Astrocyte (in vitro differentiated cells and primary cell): ENCODE data around the gene WDR75. TPM values are rescaled to one million over a fixed set of nuclear protein-coding genes. Genes with fewer than 3 reads are reported as not detected.

Source experiments
- DNase-seq: peaks from one replicate; pipeline ENCODE4 v3.0.0-alpha.2; 2010; ENCODE audit warnings: low read depth
- FAIRE-seq: peaks from 2 replicates; lab custom pipeline; 2011; peaks lifted over from hg19 to GRCh38; lab: Jason Lieb, UNC
- H2AFZ ChIP-seq: 2 replicates; pipeline ENCODE4 v1.6.0; 2012; ENCODE audit warnings: low read depth, low read length, inconsistent platforms
- H3K27ac ChIP-seq: 2 replicates; pipeline ENCODE4 v1.5.1; 2011; ENCODE audit warnings: low read depth, low read length, inconsistent platforms
- H3K27me3 ChIP-seq: 2 replicates; pipeline ENCODE4 v1.6.0; 2011; ENCODE audit warnings: low read length, inconsistent platforms; ENCODE audit not compliant: insufficient read depth
- H3K36me3 ChIP-seq: 2 replicates; pipeline ENCODE4 v1.5.1; 2011; ENCODE audit warnings: low read length, inconsistent platforms; ENCODE audit not compliant: insufficient read depth
- H3K4me1 ChIP-seq: 2 replicates; pipeline ENCODE4 v1.5.1; 2011; ENCODE audit warnings: low read length, inconsistent platforms; ENCODE audit not compliant: insufficient read depth
- H3K4me2 ChIP-seq: 2 replicates; pipeline ENCODE4 v1.6.0; 2012; ENCODE audit warnings: low read length, inconsistent platforms
- H3K4me3 ChIP-seq: 2 replicates; pipeline ENCODE4 v1.5.1; 2011; ENCODE audit warnings: low read depth, mild to moderate bottlenecking, low read length, inconsistent platforms; ENCODE audit not compliant: insufficient read depth
- H3K79me2 ChIP-seq: 2 replicates; pipeline ENCODE4 v1.6.0; 2012; ENCODE audit warnings: mild to moderate bottlenecking, low read length, inconsistent platforms; ENCODE audit not compliant: insufficient read depth
- H3K9ac ChIP-seq: 2 replicates; pipeline ENCODE4 v1.6.0; 2012; ENCODE audit warnings: mild to moderate bottlenecking, low read length, inconsistent platforms
- H3K9me3 ChIP-seq: 2 replicates; pipeline ENCODE4 v1.5.1; 2012; ENCODE audit warnings: low read depth, mild to moderate bottlenecking, low read length, inconsistent platforms; ENCODE audit not compliant: insufficient read depth
- H4K20me1 ChIP-seq: 2 replicates; pipeline ENCODE4 v1.6.0; 2012; ENCODE audit warnings: low read length, inconsistent platforms; ENCODE audit not compliant: insufficient read depth
- H3K27ac Mint-ChIP-seq: one replicate; pipeline ENCODE4 v1.8.0; 2021; ENCODE audit warnings: mild to moderate bottlenecking, mixed read lengths; ENCODE audit not compliant: unreplicated experiment
- H3K27me3 Mint-ChIP-seq: one replicate; pipeline ENCODE4 v1.8.0; 2021; ENCODE audit warnings: low read depth, mixed read lengths; ENCODE audit not compliant: unreplicated experiment
- H3K36me3 Mint-ChIP-seq: one replicate; pipeline ENCODE4 v1.8.0; 2021; ENCODE audit warnings: low read depth, mixed read lengths; ENCODE audit not compliant: unreplicated experiment
- H3K4me1 Mint-ChIP-seq: one replicate; pipeline ENCODE4 v1.8.0; 2021; ENCODE audit warnings: low read depth, mixed read lengths; ENCODE audit not compliant: unreplicated experiment
- H3K4me3 Mint-ChIP-seq: one replicate; pipeline ENCODE4 v1.8.0; 2021; ENCODE audit warnings: mild to moderate bottlenecking, moderate library complexity, mixed read lengths; ENCODE audit not compliant: unreplicated experiment
- H3K9me3 Mint-ChIP-seq: one replicate; pipeline ENCODE4 v1.8.0; 2021; ENCODE audit warnings: mild to moderate bottlenecking, mixed read lengths; ENCODE audit not compliant: unreplicated experiment
- CTCF ChIP-seq: IDR thresholded peaks from 2 replicates; pipeline ENCODE4 v1.5.1; 2011; ENCODE audit warnings: low read depth, mild to moderate bottlenecking, inconsistent platforms, low read length, moderate library complexity; ENCODE audit not compliant: insufficient read depth
- EZH2 ChIP-seq: IDR thresholded peaks from 2 replicates; pipeline ENCODE4 v1.6.1; 2012; ENCODE audit warnings: mild to moderate bottlenecking, low read length, inconsistent platforms; ENCODE audit not compliant: insufficient read depth
- total RNA-seq: library from RNA; stranded (reverse); gene quantifications from 2 replicates; pipeline ENCODE4 v1.2.1, GENCODE V29; 2021

WDR75 gene
- total RNA-seq, 1 donor from 2014 or later = 38.9 TPM

DNA sequence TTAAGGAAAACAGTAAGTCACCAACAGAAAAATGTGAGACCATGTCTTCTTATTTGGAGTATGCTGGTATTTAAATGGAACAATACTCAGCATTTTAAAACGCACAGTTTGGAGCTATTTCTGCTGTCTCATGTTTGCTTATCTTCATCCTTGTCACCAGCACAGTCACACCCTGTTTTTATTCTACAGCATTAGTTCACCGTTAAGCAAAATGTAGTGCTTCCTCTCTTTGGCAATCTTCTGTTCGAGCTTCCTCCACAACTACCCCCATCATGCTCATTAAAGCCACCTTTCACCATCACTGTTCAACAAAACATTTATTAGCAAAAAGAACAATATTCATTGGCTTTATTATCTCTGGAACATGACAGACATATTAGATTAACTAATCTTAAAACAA, 75.3 kb downstream of the WDR75 start:
- Histone ChIP-seq H3K27ac (no peak overlapping the region), H4K20me1 (no peaks in the 10 kb centered on the region), H3K79me2 (no peaks in the 10 kb centered on the region), H3K4me3 (no peak overlapping the region), H3K36me3 (no peaks in the 10 kb centered on the region), H3K27me3 (peaks cover 3% of the 10 kb centered on the region), H3K4me2 (no peak overlapping the region), H2AFZ (no peak overlapping the region), H3K9me3 (no peaks in the 10 kb centered on the region), H3K9ac (no peak overlapping the region), H3K4me1 (no peaks in the 10 kb centered on the region)
- no peak overlapping the region for H3K4me3 Mint-ChIP-seq
- DNase-seq (no peak), FAIRE-seq (no peak)
- H3K27ac Mint-ChIP-seq = no peak overlapping the region
- TF ChIP-seq CTCF (no peak), EZH2 (no peak)
- peaks cover 3% of the 10 kb centered on the region for H3K4me1 Mint-ChIP-seq
- H3K36me3 Mint-ChIP-seq = no peaks in the 10 kb centered on the region
- no peaks in the 10 kb centered on the region for H3K9me3 Mint-ChIP-seq
- peaks cover 9% of the 10 kb centered on the region for H3K27me3 Mint-ChIP-seq

- peak; percentile 70 for DNase-seq
- no peak for FAIRE-seq
Observed at GRCh38 chr2:189517847-189518535, 76.7 kb downstream of the WDR75 start.

More at GRCh38 chr2:189517847-189518535, 76.7 kb downstream of the WDR75 start:
- no peak overlapping the region for H3K4me2 ChIP-seq
- peaks cover 3% of the 10 kb centered on the region for H3K27me3 ChIP-seq
- no peak overlapping the region for H3K4me3 ChIP-seq
- H3K4me1 ChIP-seq = no peaks in the 10 kb centered on the region
- Mint-ChIP-seq H3K4me3 (no peak overlapping the region), H3K27ac (no peak overlapping the region), H3K36me3 (no peaks in the 10 kb centered on the region), H3K27me3 (peaks cover 7% of the 10 kb centered on the region), H3K4me1 (peaks cover 3% of the 10 kb centered on the region), H3K9me3 (no peaks in the 10 kb centered on the region)
- H3K36me3 ChIP-seq = no peaks in the 10 kb centered on the region
- no peak overlapping the region for H3K27ac ChIP-seq
- no peak overlapping the region for H3K9ac ChIP-seq
- H2AFZ ChIP-seq = no peak overlapping the region
- no peaks in the 10 kb centered on the region for H3K79me2 ChIP-seq
- no peaks in the 10 kb centered on the region for H3K9me3 ChIP-seq
- no peaks in the 10 kb centered on the region for H4K20me1 ChIP-seq
- TF ChIP-seq CTCF (no peak), EZH2 (no peak)
